Small intestine (tissue), 7 donors: ENCODE data around the gene RFT1. TPM values are rescaled to one million over a fixed set of nuclear protein-coding genes. Genes with fewer than 3 reads are reported as not detected.

Experiments
- DNase-seq, 2 donors: peaks; one replicate each; pipeline versions ENCODE4 v3.0.0 to v3.0.0-alpha.2; 2013
- FAIRE-seq: peaks from 2 replicates; lab custom pipeline; 2012; peaks lifted over from hg19 to GRCh38; lab: Jason Lieb, UNC
- H3K27ac ChIP-seq, 3 donors: one replicate each; pipeline ENCODE4 v1.5.1; 2013; ENCODE audit warnings: low read length in 2 of 3, mild to moderate bottlenecking in 2 of 3, control low read depth in 1 of 3, inconsistent platforms in 1 of 3, low read depth in 1 of 3, moderate library complexity in 1 of 3
- H3K27me3 ChIP-seq, 3 donors: one replicate each; pipeline ENCODE4 v1.6.1; 2013; ENCODE audit warnings: low read length in 3 of 3, inconsistent platforms in 1 of 3; ENCODE audit not compliant: control insufficient read depth in 3 of 3, insufficient read depth in 3 of 3
- H3K36me3 ChIP-seq, 3 donors: one replicate each; pipeline ENCODE4 v1.6.1; 2013; ENCODE audit warnings: low read length in 3 of 3, inconsistent platforms in 1 of 3, low read depth in 1 of 3, mild to moderate bottlenecking in 1 of 3, moderate library complexity in 1 of 3; ENCODE audit not compliant: control insufficient read depth in 3 of 3, insufficient read depth in 2 of 3
- H3K4me1 ChIP-seq, 3 donors: one replicate each; pipeline ENCODE4 v1.6.1; 2013; ENCODE audit warnings: low read length in 2 of 3, inconsistent platforms in 1 of 3, low read depth in 1 of 3, mild to moderate bottlenecking in 1 of 3, moderate library complexity in 1 of 3; ENCODE audit not compliant: control insufficient read depth in 3 of 3, insufficient read depth in 2 of 3
- H3K4me3 ChIP-seq, 3 donors: one replicate each; pipeline ENCODE4 v1.5.1; 2013; ENCODE audit warnings: low read length in 3 of 3, control low read depth in 1 of 3, inconsistent platforms in 1 of 3, low read depth in 1 of 3, mild to moderate bottlenecking in 1 of 3, moderate library complexity in 1 of 3
- H3K9me3 ChIP-seq, 2 donors: one replicate each; pipeline ENCODE4 v1.6.1; 2013; ENCODE audit warnings: low read depth in 1 of 2, low read length in 1 of 2; ENCODE audit not compliant: control insufficient read depth in 2 of 2, insufficient read depth in 1 of 2
- WGBS, 3 donors: extraction: QIAGEN DNeasy Blood & Tissue Kit; methylation state at CpG; one replicate each; pipeline ENCODE4 v1.1.7; 2013; 5-methylcytosine and 5-hydroxymethylcytosine counted together
- polyA plus RNA-seq, 4 donors: library from polyadenylated mRNA; stranded (reverse) in 3 of 4; unstranded in 1 of 4; fragments of 200-250 nt in 3 of 4; fragments of 120-200 nt in 1 of 4; gene quantifications; one replicate each; pipeline versions ENCODE4 v1.2.1 to v1.2.3, GENCODE V29; 2013
- donor health status: healthy with polysubstance abuse.
- donor health status: control.
- donor health status: control.
- donor health status: Bipolar disorder and iron deficiency.
- donor health status: healthy.

The RFT1 gene
- polyA plus RNA-seq, 4 donors, result 1.3 to 21.4 (median 9.6) TPM

GRCh38 chr3:53044711-53045517 is 85.3 kb downstream of the RFT1 start:
- Histone ChIP-seq H3K4me3 (peak overlapping the region; percentile 58 to 97 (median 84)), H3K27ac (peak overlapping the region; percentile 66 to 96 (median 94)), H3K9me3 (no peaks in the 10 kb centered on the region), H3K36me3 (no peaks in the 10 kb centered on the region), H3K4me1 (peaks cover 0 to 4% (median 0%) of the 10 kb centered on the region in 3 donors), H3K27me3 (no peaks in the 10 kb centered on the region)
- WGBS, 3 donors, result 0 to 1% (median 1%) methylated on average over 33 to 101 of the region's 101 CpGs
- no peak for FAIRE-seq
- DNase-seq, result peak; percentile 58 to 79

DNA sequence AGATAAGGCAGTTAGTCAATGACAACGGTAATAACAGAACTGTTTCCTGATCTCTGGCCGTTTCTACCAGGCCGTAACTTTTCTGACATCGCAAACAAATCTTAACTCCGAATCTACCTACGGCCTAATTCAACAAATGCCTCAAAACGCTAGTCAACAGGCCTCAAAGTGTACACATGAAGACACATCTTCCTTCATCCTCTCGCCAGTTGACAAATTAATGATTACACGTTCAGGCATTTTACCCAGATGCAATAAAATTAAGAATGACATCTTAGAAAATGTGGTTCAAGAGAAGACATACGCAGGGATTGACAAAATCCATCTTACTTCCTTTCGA is 85.9 kb downstream of the RFT1 start:
- 8 to 40% (median 19%) methylated on average over 11 of the region's 11 CpGs for WGBS, 3 donors
- H3K4me3 ChIP-seq, result peak overlapping the region; percentile 12 to 84 (median 58)
- H3K36me3 ChIP-seq, result no peaks in the 10 kb centered on the region
- H3K27ac ChIP-seq, result peak overlapping the region; percentile 32 to 96 (median 66)
- no peaks in the 10 kb centered on the region for H3K27me3 ChIP-seq
- no peaks in the 10 kb centered on the region for H3K9me3 ChIP-seq
- FAIRE-seq, result no peak
- DNase-seq, result no peak
- peaks cover 0 to 4% (median 0%) of the 10 kb centered on the region in 3 donors for H3K4me1 ChIP-seq

DNA sequence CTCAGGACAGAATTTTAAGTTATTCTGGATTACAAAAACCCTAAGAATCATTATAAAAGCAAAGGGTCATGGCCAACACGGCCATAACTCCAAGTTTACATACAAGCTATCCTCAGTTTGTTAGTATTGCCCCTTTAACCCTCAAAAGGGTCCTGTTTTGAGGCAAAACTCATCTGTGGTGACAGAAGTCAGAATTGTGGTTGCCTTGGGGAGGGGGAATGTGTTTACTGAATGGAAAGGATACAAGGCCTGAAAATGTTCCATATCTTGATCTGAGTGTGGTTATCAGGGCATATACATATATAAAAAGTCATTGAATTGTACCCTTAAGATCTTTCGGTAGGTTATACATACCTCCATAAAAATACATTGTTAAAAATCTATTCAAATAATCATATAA is 86.5 kb downstream of the RFT1 start:
- WGBS, 3 donors, result 62 to 84% (median 70%) methylated on average over 2 of the region's 2 CpGs
- no peak for FAIRE-seq

DNA sequence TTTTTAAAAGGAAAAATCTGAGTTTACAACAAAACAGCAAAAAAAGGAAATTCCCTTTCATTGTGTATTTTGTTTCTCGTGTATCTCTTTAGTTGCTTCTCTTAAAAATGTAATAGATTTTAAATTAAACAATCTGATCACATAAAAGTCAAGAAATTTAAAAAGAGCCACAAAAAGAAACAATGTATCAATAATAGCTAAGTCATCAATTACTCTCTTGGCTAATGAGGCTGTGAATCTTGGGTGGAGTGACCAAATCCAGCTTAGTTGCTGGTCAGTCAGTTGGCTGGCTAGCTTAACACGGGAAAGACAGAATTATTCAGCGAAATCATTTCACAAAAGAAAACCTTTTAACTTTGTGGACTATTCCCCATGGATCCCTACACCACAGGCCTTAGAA is 87.6 kb downstream of the RFT1 start:
- no peak overlapping the region for H3K27ac ChIP-seq
- no peak for FAIRE-seq

More for the DNA sequence above, 86.5 kb downstream of the RFT1 start:
- no peak overlapping the region for H3K27ac ChIP-seq
- H3K36me3 ChIP-seq, result no peaks in the 10 kb centered on the region
- no peaks in the 10 kb centered on the region for H3K9me3 ChIP-seq
- no peak for DNase-seq
- H3K4me1 ChIP-seq, result peaks cover 0 to 4% (median 0%) of the 10 kb centered on the region in 3 donors
- H3K4me3 ChIP-seq, result no peak overlapping the region
- H3K27me3 ChIP-seq, result no peaks in the 10 kb centered on the region

GRCh38 chr3:53040351-53040820 is 89.8 kb downstream of the RFT1 start:
- Histone ChIP-seq H3K27ac (no peak overlapping the region), H3K27me3 (no peaks in the 10 kb centered on the region), H3K9me3 (no peaks in the 10 kb centered on the region), H3K36me3 (no peaks in the 10 kb centered on the region), H3K4me1 (peaks cover 0 to 19% (median 7%) of the 10 kb centered on the region in 3 donors), H3K4me3 (no peak overlapping the region)
- DNase-seq, result peak in 1 of 2 donors; percentile 34
- FAIRE-seq, result no peak

More for the DNA sequence above, 87.6 kb downstream of the RFT1 start:
- no peak overlapping the region for H3K4me3 ChIP-seq
- DNase-seq, result no peak
- peaks cover 0 to 4% (median 0%) of the 10 kb centered on the region in 3 donors for H3K4me1 ChIP-seq
- H3K36me3 ChIP-seq, result no peaks in the 10 kb centered on the region
- H3K9me3 ChIP-seq, result no peaks in the 10 kb centered on the region
- H3K27me3 ChIP-seq, result no peaks in the 10 kb centered on the region
- WGBS, 3 donors, result 92 to 94% (median 93%) methylated on average over 3 of the region's 3 CpGs

DNA sequence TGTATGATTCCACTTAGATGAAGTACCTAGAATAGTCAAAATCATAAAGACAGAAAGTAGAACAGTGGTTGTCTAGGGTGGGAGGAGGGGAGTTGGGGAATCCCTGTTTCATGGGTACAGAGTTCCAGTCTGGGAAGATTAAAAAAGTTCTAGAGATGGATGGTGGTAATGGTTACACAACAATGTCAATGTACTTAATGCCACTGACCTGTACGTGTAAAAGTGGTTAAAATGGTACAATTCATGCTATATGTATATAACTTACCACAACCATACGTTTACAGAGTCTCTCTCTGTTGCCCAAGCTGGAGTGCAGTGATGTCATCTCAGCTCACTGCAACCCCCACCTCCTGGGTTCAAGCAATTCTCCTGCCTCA is 90.9 kb downstream of the RFT1 start:
- no peaks in the 10 kb centered on the region for H3K9me3 ChIP-seq
- 76 to 86% (median 84%) methylated on average over 2 of the region's 2 CpGs for whole genome bisulfite sequencing, 3 donors
- H3K4me3 ChIP-seq, result no peak overlapping the region
- no peak overlapping the region for H3K27ac ChIP-seq
- DNase-seq, result no peak
- H3K4me1 ChIP-seq, result peaks cover 3 to 24% (median 7%) of the 10 kb centered on the region in 3 donors
- no peaks in the 10 kb centered on the region for H3K27me3 ChIP-seq
- no peaks in the 10 kb centered on the region for H3K36me3 ChIP-seq
- no peak for FAIRE-seq

DNA sequence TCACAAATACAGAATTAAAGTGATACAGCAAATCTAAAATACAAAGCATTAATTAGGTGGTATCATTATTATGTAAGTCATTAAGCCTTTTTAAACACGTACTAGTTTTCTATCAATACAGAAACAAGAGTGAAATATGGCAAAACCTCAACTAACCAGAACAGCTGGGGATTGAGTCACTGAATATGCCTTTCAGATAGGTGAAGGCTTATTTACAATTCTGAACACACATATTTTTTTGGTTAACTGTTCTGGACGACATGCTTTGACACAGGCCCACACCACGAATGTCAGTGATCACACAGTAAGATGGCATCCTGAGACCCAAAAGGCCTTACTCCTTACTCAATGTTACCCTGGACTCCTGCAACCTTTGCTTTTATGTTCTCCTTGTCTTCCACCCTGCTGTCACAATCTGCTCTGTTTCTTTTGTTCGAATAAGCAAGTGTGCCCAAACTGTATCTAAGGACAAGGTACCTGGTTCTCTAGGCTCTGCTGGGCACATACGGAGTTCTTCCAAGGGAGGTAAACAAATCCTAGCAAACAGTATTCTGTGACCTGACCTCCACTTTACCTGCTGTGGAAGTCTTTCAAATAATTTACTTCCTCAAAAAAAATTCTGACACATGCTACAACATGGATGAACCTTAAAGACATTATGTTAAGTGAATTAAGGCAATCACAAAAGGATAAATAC is 91.4 kb downstream of the RFT1 start:
- WGBS, 3 donors, result 75 to 90% (median 83%) methylated on average over 5 of the region's 5 CpGs
- FAIRE-seq, result no peak
- Histone ChIP-seq H3K36me3 (no peaks in the 10 kb centered on the region), H3K27ac (no peak overlapping the region), H3K4me3 (no peak overlapping the region), H3K4me1 (peaks cover 3 to 24% (median 7%) of the 10 kb centered on the region in 3 donors), H3K27me3 (no peaks in the 10 kb centered on the region), H3K9me3 (no peaks in the 10 kb centered on the region)
- no peak for DNase-seq
